PC-3 (cell line): ENCODE measurements around the gene METTL8. TPM values are rescaled to one million over a fixed set of nuclear protein-coding genes. Genes with fewer than 3 reads are reported as not detected.
A peak's percentile ranks its signal among the peaks of the same experiment; 100 is the strongest.

Experiments used
- ATAC-seq: fragments of 200-7000 bp; cut with Tn5 transposase; 2 replicates; pipeline ENCODE4 v1.9.1; 2020; ENCODE audit warnings: mild to moderate bottlenecking, moderate library complexity
- BruUV-seq: library from RNA; stranded (reverse); fragments of 400-500 nt; replicated peaks from 2 replicates; lab custom pipeline; 2021; lab: Mats Ljungman, UMichigan
- CTCF ChIA-PET: fragments of 300-600 bp; sonication (Branson Sonifier 250); formaldehyde crosslinking; loops from one replicate; lab custom pipeline; 2022; ENCODE audit warnings: antibody characterized with exemption; lab: Charles Lee
- POLR2A ChIA-PET: fragments of 300-600 bp; sonication (Branson Sonifier 250); formaldehyde crosslinking; loops from one replicate; lab custom pipeline; 2022; ENCODE audit warnings: antibody characterized with exemption; ENCODE audit not compliant: unreplicated experiment; lab: Charles Lee
- DNase-seq: peaks from one replicate; pipeline ENCODE4 v3.0.0-alpha.2; 2015
- H2AFZ ChIP-seq: fragments of 300-600 bp; sonication (generic); 2 replicates; pipeline ENCODE4 v1.6.0; 2016; ENCODE audit warnings: antibody characterized with exemption, low read length
- H3F3A ChIP-seq: fragments of 300-600 bp; sonication (generic); one replicate; pipeline ENCODE4 v1.6.0; 2017; ENCODE audit warnings: antibody characterized with exemption, low read length, control low read depth, mild to moderate bottlenecking; ENCODE audit not compliant: unreplicated experiment
- H3K27ac ChIP-seq: fragments of 300-600 bp; sonication (generic); 2 replicates; pipeline ENCODE4 v1.5.1; 2016; ENCODE audit warnings: mild to moderate bottlenecking, low read length
- H3K27me3 ChIP-seq: fragments of 300-600 bp; sonication (generic); 2 replicates; pipeline ENCODE4 v1.6.1; 2016; ENCODE audit warnings: low read length, mixed read lengths
- H3K36me3 ChIP-seq: fragments of 300-600 bp; sonication (generic); 2 replicates; pipeline ENCODE4 v1.6.1; 2016; ENCODE audit warnings: low read depth, mixed run types, low read length, mixed read lengths
- H3K4me1 ChIP-seq: fragments of 300-600 bp; sonication (generic); 2 replicates; pipeline ENCODE4 v1.5.1; 2016; ENCODE audit warnings: low read length; ENCODE audit not compliant: insufficient read depth
- H3K4me2 ChIP-seq: fragments of 300-600 bp; sonication (generic); 2 replicates; pipeline ENCODE4 v1.6.0; 2016; ENCODE audit warnings: low read length
- H3K4me3 ChIP-seq: fragments of 300-600 bp; sonication (generic); 2 replicates; pipeline ENCODE4 v1.5.1; 2016; ENCODE audit warnings: mild to moderate bottlenecking, low read length, mixed read lengths
- H3K79me2 ChIP-seq: fragments of 300-600 bp; sonication (generic); 2 replicates; pipeline ENCODE4 v1.6.1; 2017; ENCODE audit warnings: low read length, mixed read lengths
- H3K9ac ChIP-seq: fragments of 300-600 bp; sonication (generic); 2 replicates; pipeline ENCODE4 v1.6.0; 2016; ENCODE audit warnings: mild to moderate bottlenecking, low read length
- H3K9me2 ChIP-seq: fragments of 300-600 bp; sonication (generic); replicated peaks from 2 replicates; pipeline ENCODE4 v1.6.1; 2016; ENCODE audit warnings: mixed run types, low read length, mixed read lengths
- H3K9me3 ChIP-seq: fragments of 300-600 bp; sonication (generic); 2 replicates; pipeline ENCODE4 v1.6.1; 2016; ENCODE audit warnings: low read length, mixed read lengths
- H4K20me1 ChIP-seq: fragments of 300-600 bp; sonication (generic); 2 replicates; pipeline ENCODE4 v1.6.1; 2016; ENCODE audit warnings: low read length, mixed read lengths
- CTCF ChIP-seq: fragments of 300-600 bp; sonication (generic); conservative IDR thresholded peaks from 2 replicates; pipeline ENCODE4 v1.5.1; 2017; ENCODE audit warnings: antibody characterized with exemption, low read depth, mild to moderate bottlenecking, low read length
- EZH2 ChIP-seq: fragments of 300-600 bp; sonication (generic); IDR thresholded peaks from one replicate; pipeline ENCODE4 v1.6.1; 2017; ENCODE audit warnings: antibody characterized with exemption, mild to moderate bottlenecking, low read length; ENCODE audit not compliant: unreplicated experiment
- EZH2phosphoT487 ChIP-seq: fragments of 300-600 bp; sonication (generic); IDR thresholded peaks from 2 replicates; pipeline ENCODE4 v1.6.1; 2018; ENCODE audit warnings: mild to moderate bottlenecking, antibody characterized with exemption, low read length, borderline replicate concordance
- intact Hi-C: fragments of 100-400 bp; cut with micrococcal nuclease; formaldehyde crosslinking; loops from 2 replicates; pipeline ENCODE4 v1.9.0; 2023
- total RNA-seq: library from RNA; depleted of rRNA; stranded (reverse); fragments of >200 nt; gene quantifications from 2 replicates; pipeline ENCODE4 v1.2.3, GENCODE V29; 2014

The METTL8 gene
- total RNA-seq, 1 experiment from 2014 or later, result 10.8 TPM

- H3K79me2 ChIP-seq, result no peaks in the 10 kb centered on the region
- H3F3A ChIP-seq, result no peaks in the 10 kb centered on the region
- intact Hi-C loops, result no loop called here
- no peak overlapping the region for H3K9ac ChIP-seq
- H4K20me1 ChIP-seq, result no peaks in the 10 kb centered on the region
- TF ChIP-seq CTCF, result no peak
- no peak for TF ChIP-seq EZH2phosphoT487
- TF ChIP-seq EZH2, result no peak
- BruUV-seq, result no TSS peak
- H2AFZ ChIP-seq, result no peak overlapping the region
- H3K4me1 ChIP-seq, result no peaks in the 10 kb centered on the region
- no peak for ATAC-seq
- H3K36me3 ChIP-seq, result peaks cover 14% of the 10 kb centered on the region
- H3K27me3 ChIP-seq, result no peaks in the 10 kb centered on the region
- H3K9me2 ChIP-seq, result no peaks in the 10 kb centered on the region
- H3K9me3 ChIP-seq, result no peaks in the 10 kb centered on the region
- ChIA-PET CTCF (no interaction called here), POLR2A (interaction anchor here (0.6 kb wide), 1 partner anchor 151 kb away, joined by 3 read pairs; no protein-coding TSS in a partner anchor)
- H3K4me3 ChIP-seq, result no peak overlapping the region
- no peak overlapping the region for H3K4me2 ChIP-seq
- DNase-seq, result no peak
- H3K27ac ChIP-seq, result no peak overlapping the region
Measured at GRCh38 chr2:171452773-171453172, 19.0 kb upstream of the METTL8 start.

DNA sequence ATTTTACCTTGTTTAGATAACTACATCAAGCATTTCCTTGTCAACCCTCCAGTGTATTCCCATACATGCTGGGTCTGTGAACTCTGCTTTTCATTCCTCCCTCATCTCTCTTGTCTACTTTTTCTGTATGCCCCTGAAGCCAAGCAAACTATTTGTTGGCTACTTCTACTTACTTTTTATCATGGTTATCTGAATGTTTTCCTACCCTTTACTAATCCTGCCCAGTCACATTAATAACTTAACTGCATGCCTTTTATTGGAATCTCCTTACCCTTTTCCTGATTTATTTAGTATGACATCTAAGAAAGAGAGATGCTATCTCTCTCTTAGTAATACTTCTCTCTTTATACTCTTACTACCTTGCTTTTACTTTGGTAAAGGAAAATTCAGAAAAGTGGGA, 17.3 kb upstream of the METTL8 start:
- H3K4me1 ChIP-seq, result no peaks in the 10 kb centered on the region
- no peak overlapping the region for H3K27ac ChIP-seq
- H2AFZ ChIP-seq, result no peak overlapping the region
- no peaks in the 10 kb centered on the region for H3K27me3 ChIP-seq
- H3K9ac ChIP-seq, result no peak overlapping the region
- DNase-seq (no peak), ATAC-seq (no peak)
- H3F3A ChIP-seq, result no peaks in the 10 kb centered on the region
- peaks cover 12% of the 10 kb centered on the region for H3K36me3 ChIP-seq
- BruUV-seq, result no TSS peak
- intact Hi-C loops, result no loop called here
- CTCF ChIA-PET, result no interaction called here
- no peak overlapping the region for H3K4me2 ChIP-seq
- no peaks in the 10 kb centered on the region for H3K79me2 ChIP-seq
- H3K9me2 ChIP-seq, result no peaks in the 10 kb centered on the region
- no peaks in the 10 kb centered on the region for H3K9me3 ChIP-seq
- no peak overlapping the region for H3K4me3 ChIP-seq
- H4K20me1 ChIP-seq, result no peaks in the 10 kb centered on the region
- POLR2A ChIA-PET, result no interaction called here
- no peak for TF ChIP-seq EZH2
- TF ChIP-seq EZH2phosphoT487, result no peak
- no peak for TF ChIP-seq CTCF

DNA sequence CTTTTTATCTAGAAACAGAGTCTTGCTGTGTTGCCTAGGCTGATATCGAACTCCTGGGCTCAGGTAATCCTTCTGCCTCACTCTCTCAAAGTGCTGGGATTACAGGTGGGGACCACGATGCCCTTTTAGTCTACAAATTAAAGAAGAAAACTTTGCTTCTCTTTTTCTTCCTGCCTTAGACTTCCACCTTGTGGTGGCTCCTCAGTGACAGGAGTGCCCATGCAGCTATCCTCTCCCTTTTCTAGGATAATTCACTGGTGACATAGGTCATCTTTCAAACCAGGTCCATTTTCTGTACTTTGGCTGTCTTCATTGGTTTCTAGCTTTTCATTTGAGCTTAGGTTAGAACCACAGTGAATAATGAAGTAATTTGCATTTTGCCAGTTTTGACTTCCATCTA, 13.9 kb upstream of the METTL8 start:
- Histone ChIP-seq H3K79me2 (no peaks in the 10 kb centered on the region), H3K9me3 (no peaks in the 10 kb centered on the region), H2AFZ (no peak overlapping the region), H3F3A (no peaks in the 10 kb centered on the region), H3K27me3 (no peaks in the 10 kb centered on the region), H3K4me2 (no peak overlapping the region), H3K9me2 (no peaks in the 10 kb centered on the region), H3K36me3 (peaks cover 12% of the 10 kb centered on the region), H4K20me1 (no peaks in the 10 kb centered on the region), H3K4me3 (no peak overlapping the region), H3K9ac (no peak overlapping the region), H3K27ac (no peak overlapping the region), H3K4me1 (no peaks in the 10 kb centered on the region)
- TF ChIP-seq CTCF, result peak; percentile 37; the same call in 1 of the 2 replicates
- no peak for TF ChIP-seq EZH2
- ChIA-PET POLR2A (no interaction called here), CTCF (interaction anchor here (0.6 to 1.0 kb wide), 2 partner anchors 401 to 475 kb away, joined by 3 read pairs; no protein-coding TSS in a partner anchor)
- no peak for ATAC-seq
- intact Hi-C loops, result loop anchor here (1.0 kb wide), 1 partner anchor 474 kb away; no protein-coding TSS in a partner anchor
- DNase-seq, result peak; percentile 25
- BruUV-seq, result no TSS peak
